Measurements from ENCODE around the gene IL34.

Gene IL34

DNA sequence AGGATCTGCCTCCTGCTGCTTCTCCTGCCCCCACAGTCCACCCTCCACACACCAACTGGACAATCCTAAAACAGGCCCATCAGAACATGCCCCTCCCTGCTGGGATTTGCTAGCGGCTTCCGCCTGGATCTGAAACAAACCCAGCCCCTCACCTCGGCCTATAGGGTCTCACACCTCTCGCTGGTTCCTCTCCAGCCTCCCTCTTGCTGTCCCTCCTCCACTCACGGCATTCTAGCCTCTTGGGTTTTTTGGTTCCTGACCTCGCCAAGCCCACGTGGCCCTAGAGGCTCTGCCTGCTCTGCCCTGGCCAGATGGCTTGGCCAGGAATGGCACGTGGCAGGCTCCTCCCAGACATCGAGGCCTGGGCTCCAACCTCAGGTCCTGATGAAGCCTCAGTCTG lies 55.2 kb downstream of the IL34 start:
- ATAC-seq = no peak
- no peak for TF ChIP-seq ZNF565 (CRISPR knock-in tag; conservative IDR thresholded peaks at IDR 0.05; ENCODE audit: low read depth)
- TF ChIP-seq ZFP30 (CRISPR knock-in tag; IDR thresholded peaks at IDR 0.05) = no peak
- TF ChIP-seq CSDC2 (CRISPR knock-in tag; IDR thresholded peaks at IDR 0.05) = no peak
- TF ChIP-seq, protein P1, sequence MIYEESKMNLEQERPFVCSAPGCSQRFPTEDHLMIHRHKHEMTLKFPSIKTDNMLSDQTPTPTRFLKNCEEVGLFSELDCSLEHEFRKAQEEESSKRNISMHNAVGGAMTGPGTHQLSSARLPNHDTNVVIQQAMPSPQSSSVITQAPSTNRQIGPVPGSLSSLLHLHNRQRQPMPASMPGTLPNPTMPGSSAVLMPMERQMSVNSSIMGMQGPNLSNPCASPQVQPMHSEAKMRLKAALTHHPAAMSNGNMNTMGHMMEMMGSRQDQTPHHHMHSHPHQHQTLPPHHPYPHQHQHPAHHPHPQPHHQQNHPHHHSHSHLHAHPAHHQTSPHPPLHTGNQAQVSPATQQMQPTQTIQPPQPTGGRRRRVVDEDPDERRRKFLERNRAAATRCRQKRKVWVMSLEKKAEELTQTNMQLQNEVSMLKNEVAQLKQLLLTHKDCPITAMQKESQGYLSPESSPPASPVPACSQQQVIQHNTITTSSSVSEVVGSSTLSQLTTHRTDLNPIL (CRISPR knock-in tag; IDR thresholded peaks at IDR 0.05; ENCODE audit: low read depth) = no peak
- TF ChIP-seq ARNTL (CRISPR knock-in tag; IDR thresholded peaks at IDR 0.05; ENCODE audit: borderline replicate concordance, low read depth) = no peak
- TF ChIP-seq SNAI2 (CRISPR knock-in tag; IDR thresholded peaks at IDR 0.05) = no peak
- TF ChIP-seq, protein P2, sequence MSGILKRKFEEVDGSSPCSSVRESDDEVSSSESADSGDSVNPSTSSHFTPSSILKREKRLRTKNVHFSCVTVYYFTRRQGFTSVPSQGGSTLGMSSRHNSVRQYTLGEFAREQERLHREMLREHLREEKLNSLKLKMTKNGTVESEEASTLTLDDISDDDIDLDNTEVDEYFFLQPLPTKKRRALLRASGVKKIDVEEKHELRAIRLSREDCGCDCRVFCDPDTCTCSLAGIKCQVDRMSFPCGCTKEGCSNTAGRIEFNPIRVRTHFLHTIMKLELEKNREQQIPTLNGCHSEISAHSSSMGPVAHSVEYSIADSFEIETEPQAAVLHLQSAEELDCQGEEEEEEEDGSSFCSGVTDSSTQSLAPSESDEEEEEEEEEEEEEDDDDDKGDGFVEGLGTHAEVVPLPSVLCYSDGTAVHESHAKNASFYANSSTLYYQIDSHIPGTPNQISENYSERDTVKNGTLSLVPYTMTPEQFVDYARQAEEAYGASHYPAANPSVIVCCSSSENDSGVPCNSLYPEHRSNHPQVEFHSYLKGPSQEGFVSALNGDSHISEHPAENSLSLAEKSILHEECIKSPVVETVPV (CRISPR knock-in tag; IDR thresholded peaks at IDR 0.05) = no peak
- TF ChIP-seq, protein P3, sequence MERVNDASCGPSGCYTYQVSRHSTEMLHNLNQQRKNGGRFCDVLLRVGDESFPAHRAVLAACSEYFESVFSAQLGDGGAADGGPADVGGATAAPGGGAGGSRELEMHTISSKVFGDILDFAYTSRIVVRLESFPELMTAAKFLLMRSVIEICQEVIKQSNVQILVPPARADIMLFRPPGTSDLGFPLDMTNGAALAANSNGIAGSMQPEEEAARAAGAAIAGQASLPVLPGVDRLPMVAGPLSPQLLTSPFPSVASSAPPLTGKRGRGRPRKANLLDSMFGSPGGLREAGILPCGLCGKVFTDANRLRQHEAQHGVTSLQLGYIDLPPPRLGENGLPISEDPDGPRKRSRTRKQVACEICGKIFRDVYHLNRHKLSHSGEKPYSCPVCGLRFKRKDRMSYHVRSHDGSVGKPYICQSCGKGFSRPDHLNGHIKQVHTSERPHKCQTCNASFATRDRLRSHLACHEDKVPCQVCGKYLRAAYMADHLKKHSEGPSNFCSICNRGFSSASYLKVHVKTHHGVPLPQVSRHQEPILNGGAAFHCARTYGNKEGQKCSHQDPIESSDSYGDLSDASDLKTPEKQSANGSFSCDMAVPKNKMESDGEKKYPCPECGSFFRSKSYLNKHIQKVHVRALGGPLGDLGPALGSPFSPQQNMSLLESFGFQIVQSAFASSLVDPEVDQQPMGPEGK (CRISPR knock-in tag; IDR thresholded peaks at IDR 0.05; ENCODE audit: borderline replicate concordance) = no peak
- TF ChIP-seq TCF4 (CRISPR knock-in tag; IDR thresholded peaks at IDR 0.05; ENCODE audit: borderline replicate concordance) = no peak
- no peak for TF ChIP-seq OSR1 (CRISPR knock-in tag; IDR thresholded peaks at IDR 0.05)
- TF ChIP-seq GLIS3 (CRISPR knock-in tag; IDR thresholded peaks at IDR 0.05) = no peak
- TF ChIP-seq, protein P4, sequence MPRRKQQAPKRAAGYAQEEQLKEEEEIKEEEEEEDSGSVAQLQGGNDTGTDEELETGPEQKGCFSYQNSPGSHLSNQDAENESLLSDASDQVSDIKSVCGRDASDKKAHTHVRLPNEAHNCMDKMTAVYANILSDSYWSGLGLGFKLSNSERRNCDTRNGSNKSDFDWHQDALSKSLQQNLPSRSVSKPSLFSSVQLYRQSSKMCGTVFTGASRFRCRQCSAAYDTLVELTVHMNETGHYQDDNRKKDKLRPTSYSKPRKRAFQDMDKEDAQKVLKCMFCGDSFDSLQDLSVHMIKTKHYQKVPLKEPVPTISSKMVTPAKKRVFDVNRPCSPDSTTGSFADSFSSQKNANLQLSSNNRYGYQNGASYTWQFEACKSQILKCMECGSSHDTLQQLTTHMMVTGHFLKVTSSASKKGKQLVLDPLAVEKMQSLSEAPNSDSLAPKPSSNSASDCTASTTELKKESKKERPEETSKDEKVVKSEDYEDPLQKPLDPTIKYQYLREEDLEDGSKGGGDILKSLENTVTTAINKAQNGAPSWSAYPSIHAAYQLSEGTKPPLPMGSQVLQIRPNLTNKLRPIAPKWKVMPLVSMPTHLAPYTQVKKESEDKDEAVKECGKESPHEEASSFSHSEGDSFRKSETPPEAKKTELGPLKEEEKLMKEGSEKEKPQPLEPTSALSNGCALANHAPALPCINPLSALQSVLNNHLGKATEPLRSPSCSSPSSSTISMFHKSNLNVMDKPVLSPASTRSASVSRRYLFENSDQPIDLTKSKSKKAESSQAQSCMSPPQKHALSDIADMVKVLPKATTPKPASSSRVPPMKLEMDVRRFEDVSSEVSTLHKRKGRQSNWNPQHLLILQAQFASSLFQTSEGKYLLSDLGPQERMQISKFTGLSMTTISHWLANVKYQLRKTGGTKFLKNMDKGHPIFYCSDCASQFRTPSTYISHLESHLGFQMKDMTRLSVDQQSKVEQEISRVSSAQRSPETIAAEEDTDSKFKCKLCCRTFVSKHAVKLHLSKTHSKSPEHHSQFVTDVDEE (CRISPR knock-in tag; IDR thresholded peaks at IDR 0.05) = no peak
- TF ChIP-seq ISL1 (CRISPR knock-in tag; IDR thresholded peaks at IDR 0.05) = no peak
- no peak for TF ChIP-seq ZFP3 (CRISPR knock-in tag; IDR thresholded peaks at IDR 0.05)

DNA sequence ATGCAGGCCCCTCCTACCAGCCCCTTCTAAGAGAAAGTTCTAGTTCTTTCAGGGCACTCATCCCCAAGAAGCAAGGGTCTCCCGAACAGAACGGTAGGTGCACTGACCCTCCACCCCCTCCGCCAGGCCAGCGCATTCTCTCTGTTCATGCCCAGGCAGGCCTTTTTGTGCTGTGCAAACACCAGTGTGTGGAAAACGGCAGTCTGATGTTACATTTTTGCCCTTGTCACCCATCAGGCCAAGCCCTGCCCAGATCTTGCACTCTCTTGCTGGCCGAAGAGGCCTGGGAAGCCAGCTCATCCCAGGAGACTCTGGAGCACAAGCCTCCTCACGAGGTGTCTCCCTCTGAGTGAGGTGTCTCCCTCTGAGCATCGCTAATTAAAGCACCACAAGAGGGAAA lies 55.6 kb downstream of the IL34 start:
- ATAC-seq = no peak
- TF ChIP-seq TOX (CRISPR knock-in tag; IDR thresholded peaks at IDR 0.05; ENCODE audit: borderline replicate concordance) (no peak), OSR1 (CRISPR knock-in tag; IDR thresholded peaks at IDR 0.05) (no peak), ZFP30 (CRISPR knock-in tag; IDR thresholded peaks at IDR 0.05) (no peak), CSDC2 (CRISPR knock-in tag; IDR thresholded peaks at IDR 0.05) (no peak), ZNF565 (CRISPR knock-in tag; conservative IDR thresholded peaks at IDR 0.05; ENCODE audit: low read depth) (no peak), RARB (CRISPR knock-in tag; IDR thresholded peaks at IDR 0.05) (no peak), PPARA (CRISPR knock-in tag; IDR thresholded peaks at IDR 0.05; ENCODE audit: borderline replicate concordance) (no peak), SNAI2 (CRISPR knock-in tag; IDR thresholded peaks at IDR 0.05) (no peak), ISL1 (CRISPR knock-in tag; IDR thresholded peaks at IDR 0.05) (no peak)
- TF ChIP-seq, protein P4 (CRISPR knock-in tag; IDR thresholded peaks at IDR 0.05) = no peak
- TF ChIP-seq, protein P1 (CRISPR knock-in tag; IDR thresholded peaks at IDR 0.05; ENCODE audit: low read depth) = no peak
- TF ChIP-seq, protein P5, sequence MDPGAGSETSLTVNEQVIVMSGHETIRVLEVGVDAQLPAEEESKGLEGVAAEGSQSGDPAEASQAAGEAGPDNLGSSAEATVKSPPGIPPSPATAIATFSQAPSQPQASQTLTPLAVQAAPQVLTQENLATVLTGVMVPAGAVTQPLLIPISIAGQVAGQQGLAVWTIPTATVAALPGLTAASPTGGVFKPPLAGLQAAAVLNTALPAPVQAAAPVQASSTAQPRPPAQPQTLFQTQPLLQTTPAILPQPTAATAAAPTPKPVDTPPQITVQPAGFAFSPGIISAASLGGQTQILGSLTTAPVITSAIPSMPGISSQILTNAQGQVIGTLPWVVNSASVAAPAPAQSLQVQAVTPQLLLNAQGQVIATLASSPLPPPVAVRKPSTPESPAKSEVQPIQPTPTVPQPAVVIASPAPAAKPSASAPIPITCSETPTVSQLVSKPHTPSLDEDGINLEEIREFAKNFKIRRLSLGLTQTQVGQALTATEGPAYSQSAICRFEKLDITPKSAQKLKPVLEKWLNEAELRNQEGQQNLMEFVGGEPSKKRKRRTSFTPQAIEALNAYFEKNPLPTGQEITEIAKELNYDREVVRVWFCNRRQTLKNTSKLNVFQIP (CRISPR knock-in tag; IDR thresholded peaks at IDR 0.05; ENCODE audit: borderline replicate concordance, low read depth) = no peak
- TF ChIP-seq, protein P2 (CRISPR knock-in tag; IDR thresholded peaks at IDR 0.05) = no peak

Data from SK-N-SH treated with all-trans-retinoic acid at 6 μM for 48 hours (cell line).